Measurements from ENCODE around the gene IDH3B.

DNA sequence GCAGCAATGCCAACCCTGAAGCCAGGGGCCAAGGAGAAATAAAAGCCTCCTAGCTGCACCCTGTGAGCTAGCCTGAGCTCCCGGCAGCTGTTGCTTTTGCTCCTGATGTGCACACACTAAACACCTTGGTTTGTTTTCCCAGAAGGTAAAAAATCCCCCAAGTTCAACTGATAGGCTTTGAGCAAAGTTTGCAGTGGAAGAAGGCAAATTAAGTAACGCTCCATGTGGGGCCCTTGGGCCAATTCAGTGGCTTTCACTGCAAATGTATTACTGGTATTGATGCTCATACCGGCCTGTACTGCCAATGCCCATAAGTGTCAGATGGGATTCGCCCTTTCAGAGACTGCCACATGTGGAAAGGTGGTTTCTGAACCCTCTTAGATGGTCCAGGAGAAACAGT, 9.4 kb upstream of the IDH3B start:
- TF ChIP-seq, protein P1, sequence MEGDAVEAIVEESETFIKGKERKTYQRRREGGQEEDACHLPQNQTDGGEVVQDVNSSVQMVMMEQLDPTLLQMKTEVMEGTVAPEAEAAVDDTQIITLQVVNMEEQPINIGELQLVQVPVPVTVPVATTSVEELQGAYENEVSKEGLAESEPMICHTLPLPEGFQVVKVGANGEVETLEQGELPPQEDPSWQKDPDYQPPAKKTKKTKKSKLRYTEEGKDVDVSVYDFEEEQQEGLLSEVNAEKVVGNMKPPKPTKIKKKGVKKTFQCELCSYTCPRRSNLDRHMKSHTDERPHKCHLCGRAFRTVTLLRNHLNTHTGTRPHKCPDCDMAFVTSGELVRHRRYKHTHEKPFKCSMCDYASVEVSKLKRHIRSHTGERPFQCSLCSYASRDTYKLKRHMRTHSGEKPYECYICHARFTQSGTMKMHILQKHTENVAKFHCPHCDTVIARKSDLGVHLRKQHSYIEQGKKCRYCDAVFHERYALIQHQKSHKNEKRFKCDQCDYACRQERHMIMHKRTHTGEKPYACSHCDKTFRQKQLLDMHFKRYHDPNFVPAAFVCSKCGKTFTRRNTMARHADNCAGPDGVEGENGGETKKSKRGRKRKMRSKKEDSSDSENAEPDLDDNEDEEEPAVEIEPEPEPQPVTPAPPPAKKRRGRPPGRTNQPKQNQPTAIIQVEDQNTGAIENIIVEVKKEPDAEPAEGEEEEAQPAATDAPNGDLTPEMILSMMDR (IDR thresholded peaks at IDR 0.05) = no peak
- no peak for TF ChIP-seq EZH2 (IDR thresholded peaks at IDR 0.05; ENCODE audit: borderline replicate concordance, insufficient read depth, low read depth, low read length, poor library complexity, severe bottlenecking)
